Smooth muscle cell (in vitro differentiated cells): ENCODE measurements around the gene IRF6. TPM values are rescaled to one million over a fixed set of nuclear protein-coding genes. Genes with fewer than 3 reads are reported as not detected.
A peak's percentile ranks its signal among the peaks of the same experiment; 100 is the strongest.

Experiments used
- DNase-seq: peaks from one replicate; lab custom pipeline; 2025; ENCODE audit not compliant: unreplicated experiment; lab: John Stamatoyannopoulos, UW
- H2AFZ ChIP-seq: fragments of 200-600 bp; sonication (generic); 2 replicates; pipeline ENCODE4 v1.6.0; 2016; ENCODE audit warnings: antibody characterized with exemption, low read depth, mild to moderate bottlenecking
- H3F3A ChIP-seq: fragments of 200-600 bp; sonication (generic); 2 replicates; pipeline ENCODE4 v1.6.0; 2017; ENCODE audit warnings: antibody characterized with exemption, low read depth
- H3K27ac ChIP-seq: fragments of 200-600 bp; sonication (generic); 2 replicates; pipeline ENCODE4 v1.5.1; 2016; ENCODE audit warnings: low read depth, mild to moderate bottlenecking
- H3K27me3 ChIP-seq: fragments of 200-600 bp; sonication (generic); 2 replicates; pipeline ENCODE4 v1.6.1; 2016; ENCODE audit warnings: low read depth, mild to moderate bottlenecking
- H3K36me3 ChIP-seq: fragments of 200-600 bp; sonication (generic); 2 replicates; pipeline ENCODE4 v1.5.1; 2016; ENCODE audit warnings: low read depth
- H3K4me1 ChIP-seq: fragments of 200-600 bp; sonication (generic); 2 replicates; pipeline ENCODE4 v1.5.1; 2016; ENCODE audit warnings: low read depth
- H3K4me2 ChIP-seq: fragments of 200-600 bp; sonication (generic); 2 replicates; pipeline ENCODE4 v1.6.0; 2016; ENCODE audit warnings: mild to moderate bottlenecking
- H3K4me3 ChIP-seq: fragments of 200-600 bp; sonication (generic); 2 replicates; pipeline ENCODE4 v1.5.1; 2016; ENCODE audit warnings: mild to moderate bottlenecking
- H3K79me2 ChIP-seq: fragments of 200-600 bp; sonication (generic); 2 replicates; pipeline ENCODE4 v1.6.0; 2016; ENCODE audit warnings: low read depth, mild to moderate bottlenecking
- H3K9ac ChIP-seq: fragments of 200-600 bp; sonication (generic); 2 replicates; pipeline ENCODE4 v1.6.0; 2016; ENCODE audit warnings: low read depth
- H3K9me3 ChIP-seq: fragments of 200-600 bp; sonication (generic); replicated peaks from 2 replicates; pipeline ENCODE4 v1.5.1; 2016; ENCODE audit warnings: low read depth
- H4K20me1 ChIP-seq: fragments of 200-600 bp; sonication (generic); 2 replicates; pipeline ENCODE4 v1.6.0; 2016; ENCODE audit warnings: low read depth
- WGBS: methylation state at CpG from one replicate; pipeline ENCODE4 v1.1.7; 2016; ENCODE audit warnings: low lambda C conversion rate; 5-methylcytosine and 5-hydroxymethylcytosine counted together
- polyA plus RNA-seq: library from polyadenylated mRNA; unstranded; fragments of >200 nt; fragmentation: Nextera tagmentation; extraction: Ambion mirVana; gene quantifications from 2 replicates; pipeline ENCODE4 v1.2.1, GENCODE V29; 2016
- total RNA-seq: library from RNA; depleted of rRNA; stranded (reverse); fragments of >200 nt; gene quantifications from 2 replicates; pipeline ENCODE4 v1.2.3, GENCODE V29; 2014
- TF ChIP-seq, protein P1 (sequence below): fragments of 200-600 bp; sonication (generic); IDR thresholded peaks from 2 replicates; pipeline ENCODE4 v1.5.1; 2017; ENCODE audit warnings: borderline replicate concordance, mild to moderate bottlenecking, antibody characterized with exemption; ENCODE audit not compliant: insufficient read depth, poor library complexity, severe bottlenecking

IRF6 gene
- total and polyA plus RNA-seq, 2 experiments from 2014 or later, result 18.1 to 59.6 TPM

DNA sequence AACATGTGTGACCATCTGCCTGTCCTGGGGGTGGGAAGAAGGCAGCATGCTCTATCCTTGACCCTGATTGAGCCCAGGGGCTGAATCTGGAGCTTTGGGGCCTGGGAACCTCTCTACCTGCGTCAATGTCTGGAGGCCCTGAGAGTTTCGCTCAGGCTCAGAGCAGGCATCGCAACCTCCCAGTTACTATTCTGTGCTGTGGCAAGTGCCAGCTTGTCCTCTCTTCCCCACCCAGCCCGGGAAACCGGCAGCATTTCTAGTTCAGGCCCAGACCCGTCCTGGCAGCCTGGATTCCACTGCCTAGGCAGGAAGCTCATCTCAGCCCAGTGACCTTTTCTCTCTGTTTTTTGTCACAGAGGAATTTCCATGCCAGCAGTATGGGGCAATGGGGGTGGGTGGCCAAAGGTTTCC, 10.0 kb upstream of the IRF6 start:
- Histone ChIP-seq H3K4me1 (no peaks in the 10 kb centered on the region), H3K9ac (peak overlapping the region; percentile 48), H3K4me2 (peak overlapping the region; percentile 57), H4K20me1 (no peaks in the 10 kb centered on the region), H3K36me3 (no peaks in the 10 kb centered on the region), H3K9me3 (no peaks in the 10 kb centered on the region), H2AFZ (no peak overlapping the region), H3K79me2 (no peaks in the 10 kb centered on the region), H3K4me3 (no peak overlapping the region), H3K27me3 (peaks cover 9% of the 10 kb centered on the region), H3K27ac (peak overlapping the region; percentile 89), H3F3A (no peaks in the 10 kb centered on the region)
- WGBS, result 75% methylated on average over 6 of the region's 6 CpGs
- TF ChIP-seq, protein P1, sequence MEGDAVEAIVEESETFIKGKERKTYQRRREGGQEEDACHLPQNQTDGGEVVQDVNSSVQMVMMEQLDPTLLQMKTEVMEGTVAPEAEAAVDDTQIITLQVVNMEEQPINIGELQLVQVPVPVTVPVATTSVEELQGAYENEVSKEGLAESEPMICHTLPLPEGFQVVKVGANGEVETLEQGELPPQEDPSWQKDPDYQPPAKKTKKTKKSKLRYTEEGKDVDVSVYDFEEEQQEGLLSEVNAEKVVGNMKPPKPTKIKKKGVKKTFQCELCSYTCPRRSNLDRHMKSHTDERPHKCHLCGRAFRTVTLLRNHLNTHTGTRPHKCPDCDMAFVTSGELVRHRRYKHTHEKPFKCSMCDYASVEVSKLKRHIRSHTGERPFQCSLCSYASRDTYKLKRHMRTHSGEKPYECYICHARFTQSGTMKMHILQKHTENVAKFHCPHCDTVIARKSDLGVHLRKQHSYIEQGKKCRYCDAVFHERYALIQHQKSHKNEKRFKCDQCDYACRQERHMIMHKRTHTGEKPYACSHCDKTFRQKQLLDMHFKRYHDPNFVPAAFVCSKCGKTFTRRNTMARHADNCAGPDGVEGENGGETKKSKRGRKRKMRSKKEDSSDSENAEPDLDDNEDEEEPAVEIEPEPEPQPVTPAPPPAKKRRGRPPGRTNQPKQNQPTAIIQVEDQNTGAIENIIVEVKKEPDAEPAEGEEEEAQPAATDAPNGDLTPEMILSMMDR, result no peak
- DNase-seq, result no peak

DNA sequence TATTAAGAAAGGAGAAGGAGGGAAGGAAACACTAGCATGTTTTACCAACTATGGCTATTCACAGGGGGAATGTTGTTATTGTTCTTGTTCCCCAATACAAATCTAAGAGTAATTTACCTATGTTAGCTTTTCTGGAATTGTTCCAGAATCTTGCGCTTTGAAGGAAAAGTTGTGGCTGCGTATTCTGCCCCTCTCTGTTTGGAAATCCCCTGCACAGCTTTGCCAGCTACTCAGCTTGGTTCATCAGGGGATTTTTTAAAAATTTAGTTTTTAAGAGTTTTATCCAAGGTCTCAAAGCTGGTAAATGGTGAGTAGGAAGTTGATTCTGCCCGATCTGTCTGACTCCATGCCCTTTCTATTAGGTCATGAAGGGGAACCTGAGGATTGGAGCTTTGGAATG, 9.5 kb upstream of the IRF6 start:
- no peaks in the 10 kb centered on the region for H3K4me1 ChIP-seq
- TF ChIP-seq, protein P1, result no peak
- H3K27ac ChIP-seq, result peak overlapping the region; percentile 89
- no peak overlapping the region for H3K4me3 ChIP-seq
- no peak overlapping the region for H2AFZ ChIP-seq
- DNase-seq, result no peak
- peaks cover 9% of the 10 kb centered on the region for H3K27me3 ChIP-seq
- H3K9me3 ChIP-seq, result no peaks in the 10 kb centered on the region
- no peaks in the 10 kb centered on the region for H3K79me2 ChIP-seq
- 85% methylated on average over 3 of the region's 3 CpGs for WGBS
- no peaks in the 10 kb centered on the region for H3F3A ChIP-seq
- H4K20me1 ChIP-seq, result no peaks in the 10 kb centered on the region
- peak overlapping the region; percentile 48 for H3K9ac ChIP-seq
- no peak overlapping the region for H3K4me2 ChIP-seq
- no peaks in the 10 kb centered on the region for H3K36me3 ChIP-seq

DNA sequence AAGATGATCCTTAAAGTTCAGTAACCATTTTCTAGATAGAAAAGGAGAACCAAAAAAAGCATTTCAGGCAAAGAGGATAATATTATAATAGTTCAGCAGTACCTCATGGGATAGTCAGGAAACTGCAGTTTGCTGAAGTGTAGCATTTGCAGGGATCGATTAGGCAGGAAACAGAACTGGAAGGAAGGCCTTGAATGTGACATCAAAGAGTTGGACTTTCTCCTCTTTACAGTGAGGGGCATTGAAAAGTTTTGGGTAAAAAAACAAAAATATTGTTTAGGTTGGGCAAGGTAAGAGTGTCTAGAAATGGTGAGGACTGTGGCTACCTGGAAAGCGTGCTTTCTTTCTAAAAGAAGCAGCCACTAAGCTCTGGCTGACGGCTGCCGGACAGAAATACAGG, 8.0 kb upstream of the IRF6 start:
- no peaks in the 10 kb centered on the region for H3K36me3 ChIP-seq
- 93% methylated on average over 4 of the region's 4 CpGs for WGBS

DNA sequence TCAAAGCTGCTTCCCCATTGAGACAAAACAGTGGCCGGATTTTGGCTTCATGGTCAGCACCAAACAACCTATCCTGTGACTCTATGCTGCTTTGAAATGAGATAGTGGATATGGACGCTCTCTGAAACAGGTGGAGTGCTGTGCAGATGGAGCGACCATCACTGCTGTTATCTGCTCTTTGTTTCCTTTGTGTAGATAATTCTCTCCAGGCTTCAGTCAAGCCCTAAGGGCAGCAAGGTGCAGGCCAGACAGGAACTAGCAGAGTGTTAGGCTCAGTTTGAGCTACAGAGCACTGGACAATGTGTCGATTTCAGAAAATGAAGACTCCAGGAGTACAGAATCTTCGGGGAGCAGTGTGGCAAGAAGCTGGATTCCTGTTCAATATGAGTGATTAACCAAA, 4.8 kb upstream of the IRF6 start:
- Histone ChIP-seq H2AFZ (no peak overlapping the region), H3K27me3 (no peaks in the 10 kb centered on the region), H3K9ac (no peak overlapping the region), H3K4me2 (no peak overlapping the region), H3F3A (no peaks in the 10 kb centered on the region), H3K4me3 (no peak overlapping the region), H3K27ac (no peak overlapping the region), H3K79me2 (peaks cover under 1% of the 10 kb centered on the region), H3K9me3 (no peaks in the 10 kb centered on the region), H3K36me3 (no peaks in the 10 kb centered on the region), H3K4me1 (peaks cover 4% of the 10 kb centered on the region), H4K20me1 (no peaks in the 10 kb centered on the region)
- TF ChIP-seq, protein P1, result no peak
- DNase-seq, result no peak
- 79% methylated on average over 5 of the region's 5 CpGs for WGBS

More for the DNA sequence above, 8.0 kb upstream of the IRF6 start:
- Histone ChIP-seq H3F3A (no peaks in the 10 kb centered on the region), H3K9me3 (no peaks in the 10 kb centered on the region), H4K20me1 (no peaks in the 10 kb centered on the region), H3K4me1 (no peaks in the 10 kb centered on the region), H3K4me2 (no peak overlapping the region), H3K27ac (no peak overlapping the region), H3K27me3 (no peaks in the 10 kb centered on the region), H3K79me2 (no peaks in the 10 kb centered on the region), H3K4me3 (no peak overlapping the region), H2AFZ (no peak overlapping the region), H3K9ac (no peak overlapping the region)
- TF ChIP-seq, protein P1, result no peak
- no peak for DNase-seq
